Measurements from ENCODE around the gene MICAL1. TPM values are rescaled to one million over a fixed set of nuclear protein-coding genes. Genes with fewer than 3 reads are reported as not detected.

The MICAL1 gene
- total and polyA plus RNA-seq, 10 donors: 51.5 to 169 (median 83.2) TPM

DNA sequence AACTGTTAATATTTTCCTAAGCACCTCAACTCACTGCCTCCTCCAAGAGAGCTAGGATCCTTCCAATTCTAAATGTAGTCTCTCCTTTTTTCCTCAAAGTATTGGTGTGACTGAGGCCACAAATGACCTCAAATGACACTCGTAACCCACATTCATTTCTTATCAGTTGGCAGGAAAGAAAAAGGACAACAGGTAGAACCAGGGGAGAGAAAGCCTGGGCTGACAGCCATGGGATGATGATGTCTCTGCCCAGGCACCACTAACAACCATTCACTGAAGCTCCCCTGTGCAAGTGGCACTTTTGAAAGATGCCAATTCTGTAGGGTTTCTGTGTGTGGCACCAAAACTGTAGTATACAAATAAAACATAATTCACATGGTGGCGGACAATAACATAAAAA, 20.1 kb upstream of the MICAL1 start:
- no peak overlapping the region for H3K27ac ChIP-seq
- no peak for DNase-seq
- TF ChIP-seq, protein P1, sequence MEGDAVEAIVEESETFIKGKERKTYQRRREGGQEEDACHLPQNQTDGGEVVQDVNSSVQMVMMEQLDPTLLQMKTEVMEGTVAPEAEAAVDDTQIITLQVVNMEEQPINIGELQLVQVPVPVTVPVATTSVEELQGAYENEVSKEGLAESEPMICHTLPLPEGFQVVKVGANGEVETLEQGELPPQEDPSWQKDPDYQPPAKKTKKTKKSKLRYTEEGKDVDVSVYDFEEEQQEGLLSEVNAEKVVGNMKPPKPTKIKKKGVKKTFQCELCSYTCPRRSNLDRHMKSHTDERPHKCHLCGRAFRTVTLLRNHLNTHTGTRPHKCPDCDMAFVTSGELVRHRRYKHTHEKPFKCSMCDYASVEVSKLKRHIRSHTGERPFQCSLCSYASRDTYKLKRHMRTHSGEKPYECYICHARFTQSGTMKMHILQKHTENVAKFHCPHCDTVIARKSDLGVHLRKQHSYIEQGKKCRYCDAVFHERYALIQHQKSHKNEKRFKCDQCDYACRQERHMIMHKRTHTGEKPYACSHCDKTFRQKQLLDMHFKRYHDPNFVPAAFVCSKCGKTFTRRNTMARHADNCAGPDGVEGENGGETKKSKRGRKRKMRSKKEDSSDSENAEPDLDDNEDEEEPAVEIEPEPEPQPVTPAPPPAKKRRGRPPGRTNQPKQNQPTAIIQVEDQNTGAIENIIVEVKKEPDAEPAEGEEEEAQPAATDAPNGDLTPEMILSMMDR (IDR thresholded peaks at IDR 0.05 in 8 of 11, conservative IDR thresholded peaks at IDR 0.05 in 3 of 11): no peak
- TF ChIP-seq POLR2A (IDR thresholded peaks at IDR 0.05) (no peak), POLR2AphosphoS5 (IDR thresholded peaks at IDR 0.05) (no peak)
- peaks cover 30 to 86% (median 64%) of the 10 kb centered on the region in 6 donors for H3K4me1 ChIP-seq
- peaks cover 0 to 99% (median 60%) of the 10 kb centered on the region in 6 donors for H3K36me3 ChIP-seq
- intact Hi-C loops (cut with DNase I; ENCODE audit: low total_unique reads): no loop called here
- no peaks in the 10 kb centered on the region for H3K27me3 ChIP-seq (replicated peaks in 1 of 7)
- no peaks in the 10 kb centered on the region for H3K9me3 ChIP-seq
- H3K4me3 ChIP-seq: no peak overlapping the region
- 87 to 97% (median 94%) methylated on average over 2 of the region's 2 CpGs for WGBS, 5 donors

DNA sequence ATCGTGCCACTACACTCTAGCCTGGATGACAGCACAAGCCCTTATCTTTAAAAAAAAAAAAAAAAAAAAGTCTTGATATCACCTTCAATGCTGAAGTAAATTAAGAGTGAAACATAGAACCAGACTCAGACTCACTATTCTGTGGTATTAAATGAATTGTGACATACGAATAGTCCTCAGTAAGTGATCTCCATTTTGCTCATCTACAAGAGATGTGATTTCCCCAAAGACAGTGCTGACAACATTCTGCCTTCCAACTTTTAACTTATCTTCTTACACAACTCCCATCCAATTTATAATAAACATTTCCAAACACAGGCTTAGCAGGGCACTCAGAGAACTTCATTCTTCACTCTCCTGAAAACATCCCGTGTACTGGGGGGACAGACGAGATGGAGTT, 19.4 kb upstream of the MICAL1 start:
- WGBS, 5 donors: 80 to 88% (median 87%) methylated on average over 4 of the region's 4 CpGs
- intact Hi-C loops (cut with DNase I; ENCODE audit: low total_unique reads): no loop called here
- no peak for DNase-seq
- no peak overlapping the region for H3K4me3 ChIP-seq
- H3K27me3 ChIP-seq (replicated peaks in 1 of 7): no peaks in the 10 kb centered on the region
- H3K27ac ChIP-seq: no peak overlapping the region
- H3K9me3 ChIP-seq: no peaks in the 10 kb centered on the region
- no peak for TF ChIP-seq POLR2A (IDR thresholded peaks at IDR 0.05)
- no peak for TF ChIP-seq POLR2AphosphoS5 (IDR thresholded peaks at IDR 0.05)
- TF ChIP-seq, protein P1 (IDR thresholded peaks at IDR 0.05 in 8 of 11, conservative IDR thresholded peaks at IDR 0.05 in 3 of 11): no peak
- H3K36me3 ChIP-seq: peaks cover 0 to 99% (median 66%) of the 10 kb centered on the region in 6 donors
- H3K4me1 ChIP-seq: peaks cover 24 to 86% (median 57%) of the 10 kb centered on the region in 6 donors

- DNase-seq: no peak
- H3K36me3 ChIP-seq: peaks cover 0 to 100% (median 74%) of the 10 kb centered on the region in 6 donors
- H3K4me3 ChIP-seq: no peak overlapping the region
Measured at GRCh38 chr6:109473120-109473519, 17.5 kb upstream of the MICAL1 start.

More at GRCh38 chr6:109473120-109473519, 17.5 kb upstream of the MICAL1 start:
- intact Hi-C loops (cut with DNase I; ENCODE audit: low total_unique reads): no loop called here
- H3K27ac ChIP-seq: peak overlapping the region in 1 of 8 donors; percentile 11
- H3K4me1 ChIP-seq: peaks cover 10 to 80% (median 39%) of the 10 kb centered on the region in 6 donors
- TF ChIP-seq, protein P1 (IDR thresholded peaks at IDR 0.05 in 8 of 11, conservative IDR thresholded peaks at IDR 0.05 in 3 of 11): no peak
- TF ChIP-seq POLR2AphosphoS5 (IDR thresholded peaks at IDR 0.05) (no peak), POLR2A (IDR thresholded peaks at IDR 0.05) (no peak)
- 88 to 94% (median 94%) methylated on average over 3 of the region's 3 CpGs for WGBS, 5 donors
- H3K27me3 ChIP-seq (replicated peaks in 1 of 7): no peaks in the 10 kb centered on the region
- no peaks in the 10 kb centered on the region for H3K9me3 ChIP-seq

All from spleen (tissue), 11 donors.